HAP-1 (cell line): ENCODE measurements around the gene ANO8.

ENCODE experiments used
- DNase-seq, 2 experiments: peaks; one replicate each; pipeline ENCODE4 v3.0.0-alpha.2; 2016 to 2020; ENCODE audit warnings: low spot score in 2 of 2
- H3K27me3 ChIP-seq: fragments of 250-450 bp; sonication (Bioruptor Pico); 2 replicates; pipeline ENCODE4 v1.5.1; 2020; ENCODE audit warnings: low read depth, mild to moderate bottlenecking, moderate library complexity
- H3K36me3 ChIP-seq: fragments of 250-450 bp; sonication (Bioruptor Pico); replicated peaks from 2 replicates; pipeline ENCODE4 v1.5.1; 2020; ENCODE audit warnings: mild to moderate bottlenecking
- H3K4me1 ChIP-seq: fragments of 250-450 bp; sonication (Bioruptor Pico); 2 replicates; pipeline ENCODE4 v1.5.1; 2020; ENCODE audit warnings: mild to moderate bottlenecking
- H3K4me3 ChIP-seq: fragments of 250-450 bp; sonication (Bioruptor Pico); 2 replicates; pipeline ENCODE4 v1.5.1; 2020; ENCODE audit warnings: mild to moderate bottlenecking, moderate library complexity
- H3K9me3 ChIP-seq: fragments of 250-450 bp; sonication (Bioruptor Pico); 2 replicates; pipeline ENCODE4 v1.5.1; 2020; ENCODE audit warnings: mild to moderate bottlenecking, moderate library complexity
- in situ Hi-C: fragments of 300-500 bp; cut with MboI; formaldehyde crosslinking; loops from 3 replicates; pipeline ENCODE4 v1.14.3; 2020; ENCODE audit warnings: low sequenced_read_pairs, inconsistent platforms, mixed read lengths

The ANO8 gene

DNA sequence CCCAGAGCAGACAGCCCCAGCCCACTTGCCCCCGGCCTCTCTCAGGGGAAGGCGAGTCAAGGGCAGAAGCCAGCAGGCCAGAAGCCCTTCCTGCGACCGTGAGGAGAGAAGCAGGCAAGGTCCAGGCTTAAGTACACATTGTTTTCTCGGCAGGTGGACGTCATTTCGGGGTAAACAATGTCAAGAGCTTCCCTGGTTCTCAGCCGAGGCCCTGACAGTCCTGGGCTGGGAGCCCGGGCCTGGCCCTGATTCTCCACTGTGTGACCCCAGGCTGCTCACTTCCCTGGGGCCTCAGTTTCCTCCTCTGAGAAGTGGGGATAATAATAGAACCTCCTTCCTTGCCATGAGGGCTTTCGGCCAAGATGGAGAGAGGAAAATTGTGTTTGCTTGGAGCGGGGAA lies 23.1 kb upstream of the ANO8 start:
- H3K27me3 ChIP-seq: no peaks in the 10 kb centered on the region
- H3K36me3 ChIP-seq: no peaks in the 10 kb centered on the region
- H3K9me3 ChIP-seq: no peaks in the 10 kb centered on the region
- in situ Hi-C loops: no loop called here
- no peaks in the 10 kb centered on the region for H3K4me1 ChIP-seq
- no peak overlapping the region for H3K4me3 ChIP-seq
- no peak for DNase-seq

DNA sequence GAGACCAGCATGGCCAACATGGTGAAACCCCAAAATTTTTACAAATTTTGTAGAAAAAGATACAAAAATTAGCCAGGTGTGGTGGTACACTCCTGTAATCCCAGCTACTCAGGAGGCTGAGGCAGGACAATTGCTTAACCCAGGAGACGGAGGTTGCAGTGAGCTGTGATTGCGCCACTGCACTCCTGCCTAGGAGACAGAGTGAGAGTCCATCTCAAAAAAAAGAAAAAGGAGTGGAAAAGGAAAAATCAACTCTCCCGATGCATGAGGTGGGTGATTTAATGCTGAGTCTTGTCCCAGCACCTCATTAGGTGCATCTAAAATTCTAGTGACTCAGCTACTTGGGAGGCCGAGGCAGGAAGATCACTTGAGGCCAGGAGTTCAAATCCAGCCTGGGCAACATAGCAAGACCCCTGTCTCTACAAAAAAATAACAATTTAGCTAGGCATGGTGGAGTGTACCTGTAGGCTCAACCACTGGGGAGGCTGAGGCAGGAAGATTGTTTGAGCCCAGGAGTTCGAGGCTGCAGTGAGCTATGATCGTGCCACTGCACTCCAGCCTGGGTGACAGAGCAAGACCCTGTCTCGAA lies 22.5 kb upstream of the ANO8 start:
- Histone ChIP-seq H3K9me3 (no peaks in the 10 kb centered on the region), H3K4me1 (no peaks in the 10 kb centered on the region), H3K4me3 (no peak overlapping the region), H3K27me3 (no peaks in the 10 kb centered on the region), H3K36me3 (no peaks in the 10 kb centered on the region)
- no peak for DNase-seq
- in situ Hi-C loops: no loop called here

DNA sequence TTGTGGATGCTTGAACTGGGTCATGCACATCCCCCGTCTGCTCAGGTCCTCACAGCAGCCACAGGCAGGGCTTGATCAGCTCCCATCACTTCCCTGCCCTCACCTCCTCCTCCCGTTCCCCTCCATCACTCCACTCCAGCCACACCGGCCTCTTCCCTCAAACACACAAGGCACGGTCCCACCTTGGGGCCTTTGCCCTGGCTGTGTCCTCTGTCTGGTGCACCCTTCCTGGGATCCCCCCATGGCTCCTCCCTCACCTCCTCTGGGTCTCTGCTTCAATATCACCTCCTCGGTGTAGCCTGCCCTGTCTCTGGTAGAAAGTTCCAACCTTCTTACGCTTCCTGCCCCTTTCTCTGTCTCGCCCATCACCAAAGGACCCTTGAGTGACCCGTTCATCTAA lies 18.7 kb upstream of the ANO8 start:
- DNase-seq: no peak
- H3K4me1 ChIP-seq: no peaks in the 10 kb centered on the region
- no peaks in the 10 kb centered on the region for H3K9me3 ChIP-seq
- no peaks in the 10 kb centered on the region for H3K36me3 ChIP-seq
- H3K4me3 ChIP-seq: no peak overlapping the region
- in situ Hi-C loops: no loop called here
- no peaks in the 10 kb centered on the region for H3K27me3 ChIP-seq

DNA sequence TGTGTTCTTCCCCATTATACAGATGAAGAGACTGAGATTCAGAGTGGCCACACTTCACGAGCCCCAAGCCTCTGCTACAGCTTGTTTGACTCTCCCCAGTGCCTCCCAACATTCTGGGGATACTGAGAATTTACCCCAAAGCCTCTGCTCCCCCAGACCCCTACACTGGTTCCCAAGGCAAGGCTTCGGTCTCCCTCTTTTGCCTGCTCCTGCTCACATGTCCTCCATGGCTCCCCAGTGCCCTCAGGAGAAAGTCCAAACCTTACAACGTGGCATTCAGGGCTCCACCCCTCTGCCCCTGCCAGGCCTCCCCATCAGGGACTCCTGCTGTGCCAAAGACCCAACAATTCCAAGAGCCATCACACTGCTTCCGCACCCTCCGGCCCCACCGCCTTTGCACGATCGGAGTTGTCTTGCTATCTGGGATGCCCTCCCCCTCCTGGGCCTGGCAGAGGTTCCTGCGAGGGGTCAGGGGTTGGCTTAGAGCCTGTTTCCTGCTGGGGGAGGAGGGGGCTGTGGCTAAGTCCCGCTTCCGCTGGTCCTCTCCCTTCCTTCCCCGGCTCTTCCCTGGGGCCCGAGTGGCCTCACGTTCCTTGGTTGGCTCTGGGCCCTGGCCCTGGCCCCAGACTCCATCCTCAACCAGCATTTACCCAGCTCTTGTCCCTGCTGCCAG lies 18.1 kb upstream of the ANO8 start:
- in situ Hi-C loops: no loop called here
- no peaks in the 10 kb centered on the region for H3K27me3 ChIP-seq
- H3K4me3 ChIP-seq: no peak overlapping the region
- H3K36me3 ChIP-seq: no peaks in the 10 kb centered on the region
- no peak for DNase-seq
- H3K4me1 ChIP-seq: no peaks in the 10 kb centered on the region
- H3K9me3 ChIP-seq: no peaks in the 10 kb centered on the region

DNA sequence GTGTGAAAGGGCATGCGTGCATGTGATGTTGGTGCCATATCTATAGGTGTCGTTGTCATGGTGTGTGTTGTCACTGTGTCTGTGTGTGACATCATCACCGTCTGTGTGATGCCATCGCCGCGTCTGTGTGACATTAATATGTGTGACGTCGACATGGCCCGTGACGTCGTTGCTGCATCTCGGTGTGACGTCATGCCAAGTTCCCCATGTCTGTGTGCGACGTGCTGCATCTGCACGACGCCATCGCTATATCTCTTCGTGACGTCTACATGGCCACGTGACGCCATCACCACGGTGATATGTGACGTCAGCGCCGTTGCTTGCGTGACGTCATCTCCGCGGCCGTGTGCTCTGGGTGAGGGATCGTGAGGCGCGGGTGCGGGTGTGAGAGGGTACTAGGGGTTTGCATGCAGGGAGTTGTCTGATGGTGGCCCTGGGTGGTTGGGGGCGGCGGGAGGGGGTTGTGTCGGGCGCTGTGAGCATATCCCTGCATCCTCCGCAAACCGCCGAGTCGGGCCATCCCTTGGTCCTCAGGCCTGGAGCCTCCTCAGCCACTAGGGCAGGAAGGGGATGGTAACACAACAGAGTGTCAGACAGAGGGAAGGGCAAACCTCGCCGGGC lies 17.3 kb upstream of the ANO8 start:
- in situ Hi-C loops: no loop called here
- Histone ChIP-seq H3K4me1 (no peaks in the 10 kb centered on the region), H3K36me3 (no peaks in the 10 kb centered on the region), H3K9me3 (no peaks in the 10 kb centered on the region), H3K27me3 (no peaks in the 10 kb centered on the region), H3K4me3 (no peak overlapping the region)
- DNase-seq: no peak

DNA sequence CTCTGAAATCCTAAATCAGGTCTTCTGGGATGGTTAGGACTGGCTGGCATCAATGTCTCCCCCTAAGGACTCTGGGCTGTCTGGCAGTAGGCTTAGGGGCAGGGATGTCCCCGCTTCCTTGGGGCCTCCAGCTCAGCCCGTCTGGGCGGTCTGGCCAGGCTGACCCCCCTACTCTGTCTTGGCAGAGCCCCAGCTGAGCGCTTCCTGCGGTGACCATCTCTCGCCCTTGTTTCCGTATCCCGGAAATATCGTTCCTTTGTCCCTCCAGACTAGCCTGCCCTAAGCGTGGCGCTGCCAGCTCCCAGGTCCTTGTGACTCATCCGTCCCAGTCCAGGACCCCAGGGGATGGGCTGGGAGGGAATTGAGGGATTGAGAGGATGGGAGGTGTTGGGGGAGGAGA lies 14.0 kb upstream of the ANO8 start:
- in situ Hi-C loops: no loop called here
- H3K36me3 ChIP-seq: peaks cover 6% of the 10 kb centered on the region

DNA sequence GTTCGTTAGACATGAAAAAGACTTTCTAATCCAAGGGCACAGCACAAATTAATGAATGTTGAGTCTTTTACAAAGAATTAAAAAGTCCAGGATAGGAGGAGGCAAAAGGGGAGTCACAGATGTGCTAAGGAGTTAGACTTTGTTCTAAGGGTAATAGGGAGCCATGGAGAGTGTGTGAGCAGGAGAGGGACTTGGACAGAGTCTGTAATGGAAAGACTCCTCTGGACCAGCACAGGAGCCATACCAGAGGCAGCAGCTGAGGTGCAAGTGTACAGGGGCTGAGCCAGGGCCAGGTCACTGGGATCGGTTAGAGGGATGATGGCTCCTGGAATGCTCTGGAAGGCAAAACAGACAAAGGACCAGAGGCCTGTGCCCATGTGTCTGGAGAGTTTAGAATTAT lies 13.2 kb upstream of the ANO8 start:
- Histone ChIP-seq H3K9me3 (no peaks in the 10 kb centered on the region), H3K27me3 (no peaks in the 10 kb centered on the region), H3K4me1 (peaks cover 3% of the 10 kb centered on the region; the same call in 1 of the 2 replicates), H3K36me3 (peaks cover 9% of the 10 kb centered on the region), H3K4me3 (no peak overlapping the region)
- in situ Hi-C loops: no loop called here
- DNase-seq: no peak

More for the DNA sequence above, 14.0 kb upstream of the ANO8 start:
- Histone ChIP-seq H3K4me1 (peaks cover 3% of the 10 kb centered on the region; the same call in 1 of the 2 replicates), H3K4me3 (no peak overlapping the region), H3K9me3 (no peaks in the 10 kb centered on the region), H3K27me3 (no peaks in the 10 kb centered on the region)
- peak in 1 of 2 experiments; percentile 50 for DNase-seq

DNA sequence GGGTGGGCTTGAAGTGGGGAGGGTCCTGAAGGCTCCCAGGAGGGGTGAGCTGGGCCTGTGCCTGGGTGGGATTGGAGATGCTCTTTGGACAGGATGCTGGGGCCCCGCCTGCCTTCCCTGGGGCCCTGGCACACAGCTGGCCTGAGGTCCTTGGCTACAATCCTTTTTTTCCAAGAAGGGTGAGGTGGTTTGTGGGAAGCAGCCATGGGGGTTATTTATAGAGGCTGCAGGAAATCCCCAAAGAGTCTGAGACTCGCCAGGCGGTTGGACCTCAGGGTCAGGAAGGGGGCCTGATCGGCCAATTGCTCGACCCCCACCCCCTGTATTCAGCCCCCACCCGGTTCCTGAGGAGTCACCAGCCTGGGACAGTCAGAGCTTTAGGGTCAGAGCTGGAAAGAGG lies 12.7 kb upstream of the ANO8 start:
- in situ Hi-C loops: no loop called here
- no peak for DNase-seq
- H3K36me3 ChIP-seq: peaks cover 11% of the 10 kb centered on the region
- H3K4me1 ChIP-seq: peaks cover 3% of the 10 kb centered on the region; the same call in 1 of the 2 replicates
- H3K9me3 ChIP-seq: no peaks in the 10 kb centered on the region
- H3K4me3 ChIP-seq: no peak overlapping the region
- H3K27me3 ChIP-seq: no peaks in the 10 kb centered on the region

DNA sequence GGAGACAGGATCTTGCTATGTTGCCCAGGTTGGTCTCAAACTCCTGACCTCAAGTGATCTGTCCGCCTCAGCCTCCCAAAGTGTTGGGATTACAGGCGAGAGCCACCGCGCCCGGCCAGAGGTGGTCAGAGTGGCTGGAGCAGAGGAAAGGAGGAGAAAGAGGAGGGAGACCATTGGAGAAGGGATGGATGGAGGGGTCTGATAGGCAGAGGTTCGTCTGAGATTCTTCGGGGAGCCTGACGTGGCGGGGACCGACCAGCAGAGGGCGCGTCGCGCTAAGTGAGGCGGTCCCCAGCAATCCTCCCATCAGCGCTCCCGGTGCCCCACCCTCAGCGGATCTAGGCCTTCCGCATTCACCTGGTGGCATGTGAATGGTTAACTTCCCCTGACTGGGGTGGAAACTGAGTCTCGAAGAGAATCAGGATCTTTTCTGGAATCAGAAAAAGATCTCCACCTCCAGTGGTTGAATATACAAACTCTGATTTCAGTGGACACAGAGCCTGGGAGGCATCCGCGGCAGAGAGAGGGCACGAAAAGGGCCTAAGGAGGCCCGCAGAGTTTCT lies 11.5 kb upstream of the ANO8 start:
- in situ Hi-C loops: no loop called here
- H3K27me3 ChIP-seq: no peaks in the 10 kb centered on the region
- no peak overlapping the region for H3K4me3 ChIP-seq
- peaks cover 3% of the 10 kb centered on the region; the same call in 1 of the 2 replicates for H3K4me1 ChIP-seq
- H3K9me3 ChIP-seq: no peaks in the 10 kb centered on the region
- peak; percentile 58 to 88 for DNase-seq
- peaks cover 20% of the 10 kb centered on the region for H3K36me3 ChIP-seq

DNA sequence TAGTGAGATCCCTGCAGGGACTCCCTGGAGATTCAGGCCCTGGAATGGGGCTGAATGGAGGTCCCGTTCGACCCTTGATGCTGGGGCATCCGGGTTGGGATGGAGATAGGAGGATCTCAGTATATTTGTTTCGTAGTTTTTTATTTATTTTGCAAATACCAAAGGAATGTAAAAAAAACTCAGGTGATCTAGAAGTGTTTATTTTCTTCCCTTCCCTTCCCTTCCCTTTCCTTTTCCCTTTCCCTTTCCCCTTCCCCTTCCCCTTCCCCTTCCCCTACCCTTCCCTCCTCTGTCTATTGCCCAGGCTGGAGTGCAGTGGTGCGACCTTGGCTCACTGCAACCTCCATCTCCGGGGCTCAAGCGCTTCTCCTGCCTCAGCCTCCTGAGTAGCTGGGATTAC lies 7.2 kb upstream of the ANO8 start:
- Histone ChIP-seq H3K4me3 (no peak overlapping the region), H3K9me3 (no peaks in the 10 kb centered on the region), H3K4me1 (peaks cover 10% of the 10 kb centered on the region; the same call in 1 of the 2 replicates), H3K27me3 (no peaks in the 10 kb centered on the region), H3K36me3 (peaks cover 34% of the 10 kb centered on the region)
- DNase-seq: no peak
- in situ Hi-C loops: no loop called here

DNA sequence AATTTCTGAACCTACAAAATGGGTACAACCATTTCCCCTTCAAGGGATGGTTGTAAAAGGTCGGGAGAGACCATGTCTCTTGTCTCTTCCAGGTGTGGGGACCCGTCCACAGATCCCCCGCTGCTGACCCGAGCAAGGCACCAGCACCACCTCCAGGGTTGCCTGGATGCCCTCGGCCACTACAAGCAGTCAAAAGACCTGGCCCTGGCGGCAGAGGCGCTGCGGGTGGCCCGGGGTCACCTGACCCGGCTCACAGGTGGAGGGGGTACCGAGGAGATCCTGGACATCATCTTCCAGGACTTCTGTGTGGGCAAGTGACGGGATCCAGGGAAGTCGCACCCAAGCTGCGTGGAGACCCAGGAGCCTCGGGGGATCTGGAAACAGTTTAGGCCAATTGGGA lies 6.7 kb upstream of the ANO8 start:
- no peak for DNase-seq
- Histone ChIP-seq H3K36me3 (peaks cover 34% of the 10 kb centered on the region), H3K4me1 (peaks cover 9% of the 10 kb centered on the region; the same call in 1 of the 2 replicates), H3K27me3 (no peaks in the 10 kb centered on the region), H3K4me3 (no peak overlapping the region), H3K9me3 (no peaks in the 10 kb centered on the region)
- in situ Hi-C loops: no loop called here

DNA sequence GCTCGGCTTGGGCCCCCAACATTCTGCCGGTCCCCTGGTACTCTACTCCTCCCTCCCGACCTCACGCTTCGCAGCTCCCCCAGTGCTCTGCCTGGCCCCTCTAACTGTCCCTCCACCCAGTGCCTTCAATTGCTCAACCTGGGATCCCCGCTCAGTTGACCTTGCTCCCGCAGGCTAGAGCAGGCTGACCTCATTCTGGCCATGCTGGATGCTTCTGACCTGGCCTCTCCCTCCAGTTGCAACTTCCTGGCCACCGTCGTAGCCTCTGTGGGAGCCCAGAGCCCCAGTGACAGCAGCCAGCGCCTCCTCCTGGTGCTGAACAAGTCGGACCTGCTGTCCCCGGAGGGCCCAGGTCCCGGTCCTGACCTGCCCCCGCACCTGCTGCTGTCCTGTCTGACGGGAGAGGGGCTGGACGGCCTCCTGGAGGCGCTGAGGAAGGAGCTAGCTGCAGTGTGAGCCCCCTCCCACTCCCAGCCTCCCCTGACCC lies 6.3 kb upstream of the ANO8 start:
- in situ Hi-C loops: no loop called here
- Histone ChIP-seq H3K4me1 (peaks cover 8% of the 10 kb centered on the region; the same call in 1 of the 2 replicates), H3K4me3 (no peak overlapping the region), H3K27me3 (no peaks in the 10 kb centered on the region), H3K36me3 (peaks cover 34% of the 10 kb centered on the region), H3K9me3 (no peaks in the 10 kb centered on the region)
- DNase-seq: no peak

DNA sequence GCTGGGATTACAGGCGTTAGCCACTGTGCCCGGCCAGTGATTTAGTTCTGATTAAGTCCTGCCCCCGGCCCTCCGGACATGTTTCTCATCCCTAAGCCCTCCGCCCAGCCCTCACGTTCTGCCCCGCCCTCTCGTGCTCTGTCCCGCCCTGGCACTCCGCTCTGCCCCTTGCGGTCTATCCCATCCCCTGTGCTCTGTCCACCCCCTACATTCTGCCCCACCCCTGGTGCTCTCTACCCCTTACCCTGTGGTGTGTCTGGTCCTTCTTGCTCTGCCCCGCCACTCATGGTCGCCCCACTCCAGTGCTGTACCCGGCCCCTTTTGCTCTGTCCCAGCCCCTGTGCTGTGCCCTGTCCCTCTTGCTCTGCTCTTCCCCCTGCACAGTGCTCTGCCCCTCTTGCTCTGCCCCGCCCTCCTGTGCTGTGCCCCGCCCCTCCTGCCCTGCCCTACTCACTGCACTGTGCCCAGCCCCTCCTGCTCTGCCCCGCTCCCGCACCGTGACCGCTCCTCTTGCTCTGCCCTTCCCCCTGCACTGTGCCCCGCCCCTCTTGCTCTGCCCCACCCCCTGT lies 5.7 kb upstream of the ANO8 start:
- in situ Hi-C loops: no loop called here
- Histone ChIP-seq H3K4me1 (peaks cover 11% of the 10 kb centered on the region), H3K36me3 (peaks cover 34% of the 10 kb centered on the region), H3K9me3 (no peaks in the 10 kb centered on the region), H3K4me3 (no peak overlapping the region), H3K27me3 (no peaks in the 10 kb centered on the region)
- peak in 1 of 2 experiments; percentile 84 for DNase-seq
